A673 (cell line): ENCODE data around the gene GSTK1. TPM values are rescaled to one million over a fixed set of nuclear protein-coding genes. Genes with fewer than 3 reads are reported as not detected.
A peak's percentile ranks its signal among the peaks of the same experiment; 100 is the strongest.
"Not testable (repeated sequence)": the region's sequence is repeated elsewhere in the genome, so short reads cannot be mapped to it uniquely, and the experiment has no call there.

Source experiments
- BruUV-seq: library from RNA; stranded (reverse); fragments of 400-500 nt; replicated peaks from 2 replicates; lab custom pipeline; 2021; lab: Mats Ljungman, UMichigan
- CTCF ChIA-PET: fragments of 300-600 bp; sonication (Branson Sonifier 250); formaldehyde crosslinking; loops from one replicate; lab custom pipeline; 2022; ENCODE audit warnings: antibody characterized with exemption; lab: Charles Lee
- POLR2A ChIA-PET: fragments of 300-600 bp; sonication (Branson Sonifier 250); formaldehyde crosslinking; loops from one replicate; lab custom pipeline; 2022; ENCODE audit warnings: antibody characterized with exemption; ENCODE audit not compliant: low non-redundant PET; lab: Charles Lee
- DNase-seq: peaks from one replicate; pipeline ENCODE4 v3.0.0-alpha.2; 2015; ENCODE audit warnings: low spot score
- H3K27ac ChIP-seq: fragments of 200-600 bp; sonication (generic); 2 replicates; pipeline ENCODE4 v1.5.1; 2016; ENCODE audit warnings: mixed run types, low read depth, mild to moderate bottlenecking, mixed read lengths, antibody characterized with exemption, low read length; ENCODE audit not compliant: poor library complexity, severe bottlenecking
- H3K27me3 ChIP-seq: fragments of 200-600 bp; sonication (generic); replicated peaks from 2 replicates; pipeline ENCODE4 v1.6.1; 2017; ENCODE audit warnings: mixed run types, low read depth, mild to moderate bottlenecking, mixed read lengths, antibody characterized with exemption, low read length; ENCODE audit not compliant: insufficient read depth, poor library complexity
- H3K36me3 ChIP-seq: fragments of 200-600 bp; sonication (generic); 2 replicates; pipeline ENCODE4 v1.6.1; 2016; ENCODE audit warnings: mixed run types, mild to moderate bottlenecking, mixed read lengths, antibody characterized with exemption, low read length; ENCODE audit not compliant: insufficient read depth, poor library complexity, severe bottlenecking
- H3K4me1 ChIP-seq: fragments of 200-600 bp; sonication (generic); 2 replicates; pipeline ENCODE4 v1.6.1; 2017; ENCODE audit warnings: mixed run types, mild to moderate bottlenecking, mixed read lengths, antibody characterized with exemption, low read length; ENCODE audit not compliant: insufficient read depth, poor library complexity, severe bottlenecking
- H3K4me3 ChIP-seq: fragments of 200-600 bp; sonication (generic); 2 replicates; pipeline ENCODE4 v1.5.1; 2016; ENCODE audit warnings: low read depth, mixed run types, mild to moderate bottlenecking, mixed read lengths, low read length; ENCODE audit not compliant: poor library complexity, severe bottlenecking
- H3K9me3 ChIP-seq: fragments of 200-600 bp; sonication (generic); 2 replicates; pipeline ENCODE4 v1.6.1; 2016; ENCODE audit warnings: mixed run types, low read depth, mild to moderate bottlenecking, mixed read lengths, antibody characterized with exemption, low read length; ENCODE audit not compliant: poor library complexity, severe bottlenecking
- EZH2 ChIP-seq: fragments of 200-600 bp; sonication (generic); IDR thresholded peaks from 2 replicates; pipeline ENCODE4 v1.6.1; 2017; ENCODE audit warnings: borderline replicate concordance, low read depth, mild to moderate bottlenecking, mixed read lengths, antibody characterized with exemption, low read length; ENCODE audit not compliant: poor library complexity, severe bottlenecking
- intact Hi-C: fragments of 100-400 bp; cut with micrococcal nuclease; formaldehyde crosslinking; loops from one replicate; pipeline ENCODE4 v1.10.0; 2022; ENCODE audit not compliant: unreplicated experiment
- total RNA-seq: library from RNA; stranded (reverse); gene quantifications from 2 replicates; pipeline ENCODE4 v1.2.3, GENCODE V29; 2021
- TF ChIP-seq, protein P1 (sequence below): fragments of 300-800, 200-600 bp; sonication (generic); conservative IDR thresholded peaks from 2 replicates; pipeline ENCODE4 v1.5.1; 2017; ENCODE audit warnings: low read depth, mild to moderate bottlenecking, antibody characterized with exemption, low read length, moderate library complexity, mixed read lengths

GSTK1 gene
- total RNA-seq, 1 experiment from 2014 or later = 43.1 TPM

DNA sequence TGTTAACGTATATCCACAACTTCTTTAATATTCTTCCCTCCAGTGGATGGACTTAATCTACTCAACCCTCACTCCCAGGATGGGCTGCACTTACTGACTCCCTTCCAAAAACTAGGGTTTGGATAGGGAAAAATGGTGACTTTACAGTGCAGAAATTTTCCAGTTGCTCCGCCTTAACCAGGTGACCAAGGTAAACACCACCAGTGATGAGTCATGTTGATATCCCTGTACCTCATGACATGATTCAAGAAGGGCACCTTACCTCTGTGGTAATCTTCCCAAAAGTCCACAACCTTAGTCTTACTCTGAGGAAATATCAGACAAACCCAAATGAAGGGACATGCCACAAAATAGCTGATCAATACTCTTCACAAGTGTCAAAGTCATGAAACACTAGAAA, 3.5 kb upstream of the GSTK1 start:
- no peaks in the 10 kb centered on the region for H3K36me3 ChIP-seq
- H3K4me1 ChIP-seq = no peaks in the 10 kb centered on the region
- no peak for TF ChIP-seq EZH2
- TF ChIP-seq, protein P1, sequence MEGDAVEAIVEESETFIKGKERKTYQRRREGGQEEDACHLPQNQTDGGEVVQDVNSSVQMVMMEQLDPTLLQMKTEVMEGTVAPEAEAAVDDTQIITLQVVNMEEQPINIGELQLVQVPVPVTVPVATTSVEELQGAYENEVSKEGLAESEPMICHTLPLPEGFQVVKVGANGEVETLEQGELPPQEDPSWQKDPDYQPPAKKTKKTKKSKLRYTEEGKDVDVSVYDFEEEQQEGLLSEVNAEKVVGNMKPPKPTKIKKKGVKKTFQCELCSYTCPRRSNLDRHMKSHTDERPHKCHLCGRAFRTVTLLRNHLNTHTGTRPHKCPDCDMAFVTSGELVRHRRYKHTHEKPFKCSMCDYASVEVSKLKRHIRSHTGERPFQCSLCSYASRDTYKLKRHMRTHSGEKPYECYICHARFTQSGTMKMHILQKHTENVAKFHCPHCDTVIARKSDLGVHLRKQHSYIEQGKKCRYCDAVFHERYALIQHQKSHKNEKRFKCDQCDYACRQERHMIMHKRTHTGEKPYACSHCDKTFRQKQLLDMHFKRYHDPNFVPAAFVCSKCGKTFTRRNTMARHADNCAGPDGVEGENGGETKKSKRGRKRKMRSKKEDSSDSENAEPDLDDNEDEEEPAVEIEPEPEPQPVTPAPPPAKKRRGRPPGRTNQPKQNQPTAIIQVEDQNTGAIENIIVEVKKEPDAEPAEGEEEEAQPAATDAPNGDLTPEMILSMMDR = no peak
- no peaks in the 10 kb centered on the region for H3K9me3 ChIP-seq
- CTCF ChIA-PET = interaction anchor here (0.6 kb wide), 1 partner anchor 44 kb away, joined by 4 read pairs; no protein-coding TSS in a partner anchor
- DNase-seq = no peak
- no TSS peak for BruUV-seq
- H3K27ac ChIP-seq = no peak overlapping the region
- H3K4me3 ChIP-seq = no peak overlapping the region
- intact Hi-C loops = no loop called here
- POLR2A ChIA-PET = no interaction called here
- H3K27me3 ChIP-seq = no peaks in the 10 kb centered on the region

DNA sequence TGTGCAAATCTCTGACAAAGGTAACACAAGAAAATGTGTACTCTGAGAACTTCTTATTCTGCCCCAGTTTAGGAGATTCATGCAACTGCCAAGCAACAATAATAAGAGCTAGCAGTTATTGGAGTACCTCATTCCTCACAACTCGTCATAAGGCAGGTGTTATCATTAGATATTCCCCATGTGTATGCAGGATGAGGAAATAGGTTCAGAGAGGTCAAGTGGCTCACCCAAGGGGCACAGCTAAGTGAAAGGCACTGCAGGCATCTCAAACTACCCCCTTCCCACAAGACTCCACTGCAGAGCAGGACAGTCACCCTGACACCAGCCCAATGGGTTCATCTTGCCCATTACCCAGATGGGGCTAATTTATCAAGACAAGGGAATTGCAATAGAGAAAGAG, 1.3 kb upstream of the GSTK1 start:
- no peaks in the 10 kb centered on the region for H3K4me1 ChIP-seq
- H3K9me3 ChIP-seq = no peaks in the 10 kb centered on the region
- DNase-seq = no peak
- intact Hi-C loops = no loop called here
- no peak for TF ChIP-seq EZH2
- no TSS peak for BruUV-seq
- no peak overlapping the region for H3K4me3 ChIP-seq
- CTCF ChIA-PET = no interaction called here
- POLR2A ChIA-PET = no interaction called here
- H3K36me3 ChIP-seq = no peaks in the 10 kb centered on the region
- H3K27ac ChIP-seq = no peak overlapping the region
- no peaks in the 10 kb centered on the region for H3K27me3 ChIP-seq

DNA sequence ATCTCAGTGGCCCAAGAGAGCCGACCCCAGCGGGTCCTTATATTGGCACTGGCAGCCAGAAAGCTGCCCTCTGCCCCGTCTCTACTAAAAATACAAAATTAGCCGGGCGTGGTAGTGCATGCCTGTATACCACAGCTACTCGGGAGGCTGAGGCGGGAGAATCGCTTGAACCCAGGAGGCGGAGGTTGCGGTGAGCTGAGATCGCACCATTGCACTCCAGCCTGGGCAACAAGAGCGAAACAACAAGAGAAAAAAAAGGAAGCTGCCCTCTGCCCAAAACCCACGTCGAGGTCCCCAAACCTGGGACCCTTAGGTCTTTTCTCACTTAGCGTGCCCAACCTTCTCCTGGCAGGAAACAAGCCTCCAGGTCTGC, 941 bp downstream of the GSTK1 start:
- BruUV-seq, intact Hi-C loops, H3K4me1 ChIP-seq, DNase-seq, H3K36me3 ChIP-seq, H3K27me3 ChIP-seq, H3K9me3 ChIP-seq, H3K27ac ChIP-seq, POLR2A ChIA-PET: not testable (repeated sequence)
- CTCF ChIA-PET = interaction anchor here (1.2 kb wide), 2 partner anchors 49 to 116 kb away, joined by 3 to 4 read pairs; no protein-coding TSS in a partner anchor
- H3K4me3 ChIP-seq = peak overlapping the region; percentile 63

DNA sequence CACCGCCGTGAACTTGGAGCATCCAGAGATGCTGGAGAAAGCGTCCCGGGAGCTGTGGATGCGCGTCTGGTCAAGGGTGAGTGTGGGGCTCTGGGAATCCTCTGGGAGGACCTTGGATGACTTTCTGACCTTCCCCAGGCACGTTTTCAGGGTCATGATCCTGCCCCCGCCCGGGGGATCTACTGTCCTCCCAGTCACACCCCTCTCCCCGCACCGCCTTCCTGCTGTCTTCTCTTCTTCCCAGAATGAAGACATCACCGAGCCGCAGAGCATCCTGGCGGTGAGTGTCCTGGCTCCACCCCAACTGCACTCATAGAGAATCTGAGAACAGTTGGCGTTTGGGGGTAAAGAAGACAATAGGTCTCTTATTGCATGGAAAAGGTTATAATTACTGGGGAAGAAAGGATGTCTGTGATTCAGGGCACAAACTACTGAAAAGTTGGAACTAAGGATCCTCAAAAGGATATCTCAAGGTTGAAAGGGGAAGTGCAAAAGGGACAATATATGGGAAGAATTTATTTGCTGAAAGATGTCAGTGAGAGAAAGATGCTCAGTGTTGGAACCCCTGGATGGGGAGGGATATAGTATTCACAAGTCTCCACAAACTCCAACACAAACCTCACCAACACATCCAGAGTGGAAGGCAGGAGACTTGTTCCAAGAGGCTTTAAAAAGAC, 1.9 kb downstream of the GSTK1 start:
- no peaks in the 10 kb centered on the region for H3K4me1 ChIP-seq
- no peaks in the 10 kb centered on the region for H3K36me3 ChIP-seq
- TF ChIP-seq EZH2 = no peak
- TF ChIP-seq, protein P1 = no peak
- H3K27ac ChIP-seq = no peak overlapping the region
- no TSS peak for BruUV-seq
- H3K4me3 ChIP-seq = no peak overlapping the region
- ChIA-PET POLR2A (interaction anchor here (0.6 kb wide), 1 partner anchor 115 kb away, joined by 8 read pairs; no protein-coding TSS in a partner anchor), CTCF (no interaction called here)
- H3K27me3 ChIP-seq = no peaks in the 10 kb centered on the region
- intact Hi-C loops = no loop called here
- H3K9me3 ChIP-seq = no peaks in the 10 kb centered on the region
- no peak for DNase-seq
